ENCODE results near the gene ARFRP1. TPM values are rescaled to one million over a fixed set of nuclear protein-coding genes. Genes with fewer than 3 reads are reported as not detected.

ARFRP1 gene
- total RNA-seq, 1 experiment from 2014 or later = 42.7 TPM

DNA sequence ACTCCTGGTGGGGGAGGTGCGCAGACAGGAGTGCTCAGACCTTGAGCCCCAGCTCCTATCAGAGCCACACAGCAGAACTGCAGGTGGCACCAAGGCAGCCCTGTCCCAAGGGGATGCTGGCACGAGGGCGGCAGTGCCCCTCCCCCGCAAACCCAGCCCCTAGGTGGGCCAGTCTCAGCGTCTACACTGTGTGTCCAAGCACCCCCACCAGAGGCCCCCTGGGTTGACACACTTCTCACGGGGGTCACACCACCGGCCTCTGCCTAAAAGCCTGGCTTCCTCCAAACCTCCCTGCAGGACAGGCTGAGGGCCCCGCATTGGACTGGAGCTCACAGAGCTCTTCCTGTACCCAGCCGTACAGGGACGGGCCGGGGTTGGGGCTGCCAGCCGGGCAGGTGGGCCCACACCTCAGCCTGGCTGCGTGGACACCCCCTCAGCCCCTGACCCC is 39.9 kb upstream of the ARFRP1 start:
- Mint-ChIP-seq H3K36me3 (ENCODE audit: insufficient read depth in 1 of 3, low read depth in 3 of 3) (peaks cover 0 to 16% (median 14%) of the 10 kb centered on the region in 3 experiments; a peak in 4 of 7 replicates), H3K27me3 (ENCODE audit: low read depth) (no peaks in the 10 kb centered on the region), H3K4me3 (no peak overlapping the region), H3K9me3 (no peaks in the 10 kb centered on the region), H3K27ac (no peak overlapping the region), H3K4me1 (peaks cover 4 to 8% of the 10 kb centered on the region in 2 experiments; a peak in 3 of 4 replicates)
- H3K4ac ChIP-seq (ENCODE audit: low read depth, low read length) = no peak overlapping the region
- no peak overlapping the region for H4K5ac ChIP-seq (ENCODE audit: insufficient read length, low read depth, low read length)
- H2AK5ac ChIP-seq (ENCODE audit: insufficient read length, low read length) = no peak overlapping the region
- no peak overlapping the region for H4K91ac ChIP-seq (ENCODE audit: insufficient read length, low read depth, low read length)
- no peaks in the 10 kb centered on the region for H3K79me1 ChIP-seq (ENCODE audit: insufficient read depth, low read depth, low read length, poor library complexity, severe bottlenecking)
- no peak overlapping the region for H2BK5ac ChIP-seq (ENCODE audit: insufficient read length, low read length)
- no peaks in the 10 kb centered on the region; the same call in 1 of the 2 replicates for H3K4me1 ChIP-seq (ENCODE audit: insufficient read depth, low read length)
- no peaks in the 10 kb centered on the region for H3K23me2 ChIP-seq (ENCODE audit: insufficient read length, low read depth, low read length, poor library complexity, severe bottlenecking)
- H2BK15ac ChIP-seq (ENCODE audit: low read depth, low read length) = no peak overlapping the region
- H4K8ac ChIP-seq (replicated peaks; ENCODE audit: insufficient read length, low read depth, low read length) = no peak overlapping the region
- no peak overlapping the region for H3K18ac ChIP-seq (ENCODE audit: insufficient read length, low read depth, low read length)
- no peak overlapping the region for H2BK20ac ChIP-seq (ENCODE audit: low read depth, low read length, poor library complexity, severe bottlenecking)
- no CpG with 5 or more reads among the region's 13 CpGs for WGBS (ENCODE audit: extremely low coverage, insufficient read length, low lambda C conversion rate)
- H3T11ph ChIP-seq (ENCODE audit: low read length) = no peak overlapping the region
- H2AFZ ChIP-seq (ENCODE audit: low read length) = no peak overlapping the region
- no peak overlapping the region for H3K23ac ChIP-seq (ENCODE audit: insufficient read length, low read depth, low read length)
- no peak overlapping the region for H3K4me2 ChIP-seq (ENCODE audit: insufficient read depth, insufficient read length, low read length)
- no peaks in the 10 kb centered on the region for H4K20me1 ChIP-seq (ENCODE audit: control insufficient read depth, insufficient read depth, insufficient read length)
- H2BK120ac ChIP-seq (ENCODE audit: low read depth, low read length, poor library complexity, severe bottlenecking) = no peak overlapping the region
- H3K14ac ChIP-seq (ENCODE audit: insufficient read depth, low read length) = no peak overlapping the region
- TF ChIP-seq CTCF (conservative IDR thresholded peaks at IDR 0.05) = no peak
- no peak overlapping the region for H2BK12ac ChIP-seq (ENCODE audit: insufficient read length, low read depth, low read length)
- no peak overlapping the region for H3K27ac ChIP-seq (ENCODE audit: insufficient read length, low read depth, low read length)
- no peaks in the 10 kb centered on the region for H3K79me2 ChIP-seq (ENCODE audit: insufficient read depth, low read length)
- H3K9me3 ChIP-seq (ENCODE audit: control insufficient read depth, low read depth, low read length) = no peaks in the 10 kb centered on the region
- H3K9ac ChIP-seq (ENCODE audit: extremely low read depth, insufficient read length, low read length) = no peak overlapping the region
- no peak for DNase-seq
- no peak overlapping the region for H3K56ac ChIP-seq (ENCODE audit: insufficient read length, low read depth, low read length)
- no peaks in the 10 kb centered on the region for H3K27me3 ChIP-seq (ENCODE audit: insufficient read depth, low read length)
